Smooth muscle cell (in vitro differentiated cells): ENCODE results near the gene TBKBP1. TPM values are rescaled to one million over a fixed set of nuclear protein-coding genes. Genes with fewer than 3 reads are reported as not detected.
A peak's percentile ranks its signal among the peaks of the same experiment; 100 is the strongest.

Source experiments
- DNase-seq: peaks from one replicate; lab custom pipeline; 2025; ENCODE audit not compliant: unreplicated experiment; lab: John Stamatoyannopoulos, UW
- H2AFZ ChIP-seq: fragments of 200-600 bp; sonication (generic); 2 replicates; pipeline ENCODE4 v1.6.0; 2016; ENCODE audit warnings: antibody characterized with exemption, low read depth, mild to moderate bottlenecking
- H3F3A ChIP-seq: fragments of 200-600 bp; sonication (generic); 2 replicates; pipeline ENCODE4 v1.6.0; 2017; ENCODE audit warnings: antibody characterized with exemption, low read depth
- H3K27ac ChIP-seq: fragments of 200-600 bp; sonication (generic); 2 replicates; pipeline ENCODE4 v1.5.1; 2016; ENCODE audit warnings: low read depth, mild to moderate bottlenecking
- H3K27me3 ChIP-seq: fragments of 200-600 bp; sonication (generic); 2 replicates; pipeline ENCODE4 v1.6.1; 2016; ENCODE audit warnings: low read depth, mild to moderate bottlenecking
- H3K36me3 ChIP-seq: fragments of 200-600 bp; sonication (generic); 2 replicates; pipeline ENCODE4 v1.5.1; 2016; ENCODE audit warnings: low read depth
- H3K4me1 ChIP-seq: fragments of 200-600 bp; sonication (generic); 2 replicates; pipeline ENCODE4 v1.5.1; 2016; ENCODE audit warnings: low read depth
- H3K4me2 ChIP-seq: fragments of 200-600 bp; sonication (generic); 2 replicates; pipeline ENCODE4 v1.6.0; 2016; ENCODE audit warnings: mild to moderate bottlenecking
- H3K4me3 ChIP-seq: fragments of 200-600 bp; sonication (generic); 2 replicates; pipeline ENCODE4 v1.5.1; 2016; ENCODE audit warnings: mild to moderate bottlenecking
- H3K79me2 ChIP-seq: fragments of 200-600 bp; sonication (generic); 2 replicates; pipeline ENCODE4 v1.6.0; 2016; ENCODE audit warnings: low read depth, mild to moderate bottlenecking
- H3K9ac ChIP-seq: fragments of 200-600 bp; sonication (generic); 2 replicates; pipeline ENCODE4 v1.6.0; 2016; ENCODE audit warnings: low read depth
- H3K9me3 ChIP-seq: fragments of 200-600 bp; sonication (generic); replicated peaks from 2 replicates; pipeline ENCODE4 v1.5.1; 2016; ENCODE audit warnings: low read depth
- H4K20me1 ChIP-seq: fragments of 200-600 bp; sonication (generic); 2 replicates; pipeline ENCODE4 v1.6.0; 2016; ENCODE audit warnings: low read depth
- WGBS: methylation state at CpG from one replicate; pipeline ENCODE4 v1.1.7; 2016; ENCODE audit warnings: low lambda C conversion rate; 5-methylcytosine and 5-hydroxymethylcytosine counted together
- polyA plus RNA-seq: library from polyadenylated mRNA; unstranded; fragments of >200 nt; fragmentation: Nextera tagmentation; extraction: Ambion mirVana; gene quantifications from 2 replicates; pipeline ENCODE4 v1.2.1, GENCODE V29; 2016
- total RNA-seq: library from RNA; depleted of rRNA; stranded (reverse); fragments of >200 nt; gene quantifications from 2 replicates; pipeline ENCODE4 v1.2.3, GENCODE V29; 2014
- TF ChIP-seq, protein P1 (sequence below): fragments of 200-600 bp; sonication (generic); IDR thresholded peaks from 2 replicates; pipeline ENCODE4 v1.5.1; 2017; ENCODE audit warnings: borderline replicate concordance, mild to moderate bottlenecking, antibody characterized with exemption; ENCODE audit not compliant: insufficient read depth, poor library complexity, severe bottlenecking

TBKBP1 gene
- total and polyA plus RNA-seq, 2 experiments from 2014 or later, result 5.8 to 7.7 TPM

- TF ChIP-seq, protein P1, sequence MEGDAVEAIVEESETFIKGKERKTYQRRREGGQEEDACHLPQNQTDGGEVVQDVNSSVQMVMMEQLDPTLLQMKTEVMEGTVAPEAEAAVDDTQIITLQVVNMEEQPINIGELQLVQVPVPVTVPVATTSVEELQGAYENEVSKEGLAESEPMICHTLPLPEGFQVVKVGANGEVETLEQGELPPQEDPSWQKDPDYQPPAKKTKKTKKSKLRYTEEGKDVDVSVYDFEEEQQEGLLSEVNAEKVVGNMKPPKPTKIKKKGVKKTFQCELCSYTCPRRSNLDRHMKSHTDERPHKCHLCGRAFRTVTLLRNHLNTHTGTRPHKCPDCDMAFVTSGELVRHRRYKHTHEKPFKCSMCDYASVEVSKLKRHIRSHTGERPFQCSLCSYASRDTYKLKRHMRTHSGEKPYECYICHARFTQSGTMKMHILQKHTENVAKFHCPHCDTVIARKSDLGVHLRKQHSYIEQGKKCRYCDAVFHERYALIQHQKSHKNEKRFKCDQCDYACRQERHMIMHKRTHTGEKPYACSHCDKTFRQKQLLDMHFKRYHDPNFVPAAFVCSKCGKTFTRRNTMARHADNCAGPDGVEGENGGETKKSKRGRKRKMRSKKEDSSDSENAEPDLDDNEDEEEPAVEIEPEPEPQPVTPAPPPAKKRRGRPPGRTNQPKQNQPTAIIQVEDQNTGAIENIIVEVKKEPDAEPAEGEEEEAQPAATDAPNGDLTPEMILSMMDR, result no peak
- peaks cover 37% of the 10 kb centered on the region for H3K4me1 ChIP-seq
- peaks cover under 1% of the 10 kb centered on the region for H3K36me3 ChIP-seq
- H3K4me2 ChIP-seq, result peak overlapping the region; percentile 98
- no peak for DNase-seq
- no peak overlapping the region for H2AFZ ChIP-seq
- H3K9ac ChIP-seq, result peak overlapping the region; percentile 45
- peak overlapping the region; percentile 39 for H3K27ac ChIP-seq
- WGBS, result 0% methylated on average over 7 of the region's 48 CpGs
- H3F3A ChIP-seq, result peaks cover 11% of the 10 kb centered on the region
- no peaks in the 10 kb centered on the region for H3K27me3 ChIP-seq
- peaks cover 44% of the 10 kb centered on the region for H4K20me1 ChIP-seq
- no peaks in the 10 kb centered on the region for H3K9me3 ChIP-seq
- H3K4me3 ChIP-seq, result peak overlapping the region; percentile 91
- H3K79me2 ChIP-seq, result peaks cover 46% of the 10 kb centered on the region
These were observed 43.9 kb upstream of the TBKBP1 start for GRCh38 chr17:47649972-47650524.

GRCh38 chr17:47650525-47651522 lies 43.1 kb upstream of the TBKBP1 start:
- 1% methylated on average over 12 of the region's 39 CpGs for WGBS
- Histone ChIP-seq H3K4me2 (peak overlapping the region; percentile 98), H3K27ac (peak overlapping the region; percentile 68), H3K27me3 (no peaks in the 10 kb centered on the region), H3K4me3 (peak overlapping the region; percentile 91), H3F3A (peaks cover 15% of the 10 kb centered on the region), H3K36me3 (peaks cover 3% of the 10 kb centered on the region), H3K9ac (peak overlapping the region; percentile 70), H4K20me1 (peaks cover 52% of the 10 kb centered on the region), H3K4me1 (peaks cover 37% of the 10 kb centered on the region), H3K9me3 (no peaks in the 10 kb centered on the region), H3K79me2 (peaks cover 54% of the 10 kb centered on the region), H2AFZ (no peak overlapping the region)
- DNase-seq, result peak; percentile 76
- TF ChIP-seq, protein P1, result no peak

- Histone ChIP-seq H3K9ac (peak overlapping the region; percentile 70), H3K79me2 (peaks cover 63% of the 10 kb centered on the region), H2AFZ (no peak overlapping the region), H4K20me1 (peaks cover 61% of the 10 kb centered on the region), H3K9me3 (no peaks in the 10 kb centered on the region), H3K27ac (peak overlapping the region; percentile 5), H3K27me3 (no peaks in the 10 kb centered on the region), H3K4me2 (peak overlapping the region; percentile 98), H3K4me1 (peaks cover 37% of the 10 kb centered on the region), H3F3A (peaks cover 15% of the 10 kb centered on the region), H3K36me3 (peaks cover 3% of the 10 kb centered on the region), H3K4me3 (peak overlapping the region; percentile 91)
- no peak for DNase-seq
- 73% methylated on average over 2 of the region's 2 CpGs for WGBS
- TF ChIP-seq, protein P1, result no peak
These were observed 42.3 kb upstream of the TBKBP1 start for GRCh38 chr17:47651704-47652103.
